ENCODE data around the gene MRPL32. TPM values are rescaled to one million over a fixed set of nuclear protein-coding genes. Genes with fewer than 3 reads are reported as not detected.

The MRPL32 gene
- total RNA-seq, 1 experiment from 2014 or later: 47.5 TPM

- Histone ChIP-seq H3K9ac (ENCODE audit: low read length) (no peak overlapping the region), H3K4me3 (replicated peaks in 1 of 2; ENCODE audit: low read depth in 1 of 2, low read length in 2 of 2) (no peak overlapping the region), H3K27ac (ENCODE audit: low read depth, low read length) (no peak overlapping the region), H3K79me2 (ENCODE audit: insufficient read depth, low read length) (no peaks in the 10 kb centered on the region), H4K20me1 (ENCODE audit: insufficient read depth) (no peaks in the 10 kb centered on the region), H3K4me2 (ENCODE audit: low read length) (no peak overlapping the region), H3K9me2 (ENCODE audit: insufficient read depth) (no peaks in the 10 kb centered on the region), H2AFZ (ENCODE audit: low read depth, low read length, poor library complexity, severe bottlenecking) (no peak overlapping the region), H3K27me3 (ENCODE audit: insufficient read depth, low read length) (peaks cover 7% of the 10 kb centered on the region; the same call in 1 of the 2 replicates), H3K9me3 (ENCODE audit: control insufficient read depth in 1 of 2, insufficient read depth in 1 of 2, low read depth in 1 of 2, low read length in 2 of 2) (no peaks in the 10 kb centered on the region), H3K4me1 (ENCODE audit: control insufficient read depth in 1 of 2, insufficient read depth in 2 of 2, low read length in 2 of 2) (no peaks in the 10 kb centered on the region), H3K36me3 (ENCODE audit: control insufficient read depth in 1 of 2, insufficient read depth in 2 of 2, low read length in 2 of 2) (no peaks in the 10 kb centered on the region)
- intact Hi-C loops (cut with micrococcal nuclease): no loop called here
- ChIA-PET CTCF (no interaction called here), RAD21 (ENCODE audit: low non-redundant PET in 1 of 2, low total read pairs in 2 of 2, uncharacterized antibody in 2 of 2, unreplicated experiment in 2 of 2) (no interaction called here), POLR2A (no interaction called here)
- ATAC-seq: no peak
- TF ChIP-seq, protein P1, sequence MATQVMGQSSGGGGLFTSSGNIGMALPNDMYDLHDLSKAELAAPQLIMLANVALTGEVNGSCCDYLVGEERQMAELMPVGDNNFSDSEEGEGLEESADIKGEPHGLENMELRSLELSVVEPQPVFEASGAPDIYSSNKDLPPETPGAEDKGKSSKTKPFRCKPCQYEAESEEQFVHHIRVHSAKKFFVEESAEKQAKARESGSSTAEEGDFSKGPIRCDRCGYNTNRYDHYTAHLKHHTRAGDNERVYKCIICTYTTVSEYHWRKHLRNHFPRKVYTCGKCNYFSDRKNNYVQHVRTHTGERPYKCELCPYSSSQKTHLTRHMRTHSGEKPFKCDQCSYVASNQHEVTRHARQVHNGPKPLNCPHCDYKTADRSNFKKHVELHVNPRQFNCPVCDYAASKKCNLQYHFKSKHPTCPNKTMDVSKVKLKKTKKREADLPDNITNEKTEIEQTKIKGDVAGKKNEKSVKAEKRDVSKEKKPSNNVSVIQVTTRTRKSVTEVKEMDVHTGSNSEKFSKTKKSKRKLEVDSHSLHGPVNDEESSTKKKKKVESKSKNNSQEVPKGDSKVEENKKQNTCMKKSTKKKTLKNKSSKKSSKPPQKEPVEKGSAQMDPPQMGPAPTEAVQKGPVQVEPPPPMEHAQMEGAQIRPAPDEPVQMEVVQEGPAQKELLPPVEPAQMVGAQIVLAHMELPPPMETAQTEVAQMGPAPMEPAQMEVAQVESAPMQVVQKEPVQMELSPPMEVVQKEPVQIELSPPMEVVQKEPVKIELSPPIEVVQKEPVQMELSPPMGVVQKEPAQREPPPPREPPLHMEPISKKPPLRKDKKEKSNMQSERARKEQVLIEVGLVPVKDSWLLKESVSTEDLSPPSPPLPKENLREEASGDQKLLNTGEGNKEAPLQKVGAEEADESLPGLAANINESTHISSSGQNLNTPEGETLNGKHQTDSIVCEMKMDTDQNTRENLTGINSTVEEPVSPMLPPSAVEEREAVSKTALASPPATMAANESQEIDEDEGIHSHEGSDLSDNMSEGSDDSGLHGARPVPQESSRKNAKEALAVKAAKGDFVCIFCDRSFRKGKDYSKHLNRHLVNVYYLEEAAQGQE (IDR thresholded peaks at IDR 0.05; ENCODE audit: low read depth): no peak
- no peak for DNase-seq (ENCODE audit: low read depth, low spot score)
- no TSS peak for BruUV-seq (replicated peaks)
Measured at GRCh38 chr7:42902331-42902730, 29.8 kb upstream of the MRPL32 start.

GRCh38 chr7:42906181-42906580 is 26.0 kb upstream of the MRPL32 start:
- no peak overlapping the region for H3K4me3 ChIP-seq (replicated peaks in 1 of 2; ENCODE audit: low read depth in 1 of 2, low read length in 2 of 2)
- no peak overlapping the region for H3K9ac ChIP-seq (ENCODE audit: low read length)
- H3K27me3 ChIP-seq (ENCODE audit: insufficient read depth, low read length): peaks cover 7% of the 10 kb centered on the region; the same call in 1 of the 2 replicates
- POLR2A ChIA-PET: no interaction called here
- H3K79me2 ChIP-seq (ENCODE audit: insufficient read depth, low read length): 0 out of 2 replicates have a peak, but pooled peaks cover 6% of the 10 kb centered on the region
- no peak overlapping the region for H3K27ac ChIP-seq (ENCODE audit: low read depth, low read length)
- no peaks in the 10 kb centered on the region for H3K36me3 ChIP-seq (ENCODE audit: control insufficient read depth in 1 of 2, insufficient read depth in 2 of 2, low read length in 2 of 2)
- CTCF ChIA-PET: no interaction called here
- BruUV-seq (replicated peaks): no TSS peak
- no peak overlapping the region for H3K4me2 ChIP-seq (ENCODE audit: low read length)
- no peaks in the 10 kb centered on the region for H4K20me1 ChIP-seq (ENCODE audit: insufficient read depth)
- H3K9me2 ChIP-seq (ENCODE audit: insufficient read depth): no peaks in the 10 kb centered on the region
- no peak for DNase-seq (ENCODE audit: low read depth, low spot score)
- intact Hi-C loops (cut with micrococcal nuclease): no loop called here
- peaks cover 0 to 6% of the 10 kb centered on the region in 2 experiments; a peak in 2 of 4 replicates for H3K4me1 ChIP-seq (ENCODE audit: control insufficient read depth in 1 of 2, insufficient read depth in 2 of 2, low read length in 2 of 2)
- ATAC-seq: no peak
- RAD21 ChIA-PET (ENCODE audit: low non-redundant PET in 1 of 2, low total read pairs in 2 of 2, uncharacterized antibody in 2 of 2, unreplicated experiment in 2 of 2): no interaction called here
- no peak overlapping the region for H2AFZ ChIP-seq (ENCODE audit: low read depth, low read length, poor library complexity, severe bottlenecking)
- no peaks in the 10 kb centered on the region for H3K9me3 ChIP-seq (ENCODE audit: control insufficient read depth in 1 of 2, insufficient read depth in 1 of 2, low read depth in 1 of 2, low read length in 2 of 2)
- no peak for TF ChIP-seq YY1 (IDR thresholded peaks at IDR 0.05; ENCODE audit: extremely low read depth, insufficient replicate concordance, low read depth, low read length)
- TF ChIP-seq EGR1 (IDR thresholded peaks at IDR 0.05; ENCODE audit: low read depth): no peak
- no peak for TF ChIP-seq SIN3A (IDR thresholded peaks at IDR 0.05; ENCODE audit: low read depth)
- no peak for TF ChIP-seq ZNF274 (IDR thresholded peaks at IDR 0.05; ENCODE audit: low read depth, low read length)
- TF ChIP-seq ELF1 (IDR thresholded peaks at IDR 0.05; ENCODE audit: borderline replicate concordance, low read depth): no peak
- no peak for TF ChIP-seq SRF (IDR thresholded peaks at IDR 0.05; ENCODE audit: low read depth)
- TF ChIP-seq, protein P2, sequence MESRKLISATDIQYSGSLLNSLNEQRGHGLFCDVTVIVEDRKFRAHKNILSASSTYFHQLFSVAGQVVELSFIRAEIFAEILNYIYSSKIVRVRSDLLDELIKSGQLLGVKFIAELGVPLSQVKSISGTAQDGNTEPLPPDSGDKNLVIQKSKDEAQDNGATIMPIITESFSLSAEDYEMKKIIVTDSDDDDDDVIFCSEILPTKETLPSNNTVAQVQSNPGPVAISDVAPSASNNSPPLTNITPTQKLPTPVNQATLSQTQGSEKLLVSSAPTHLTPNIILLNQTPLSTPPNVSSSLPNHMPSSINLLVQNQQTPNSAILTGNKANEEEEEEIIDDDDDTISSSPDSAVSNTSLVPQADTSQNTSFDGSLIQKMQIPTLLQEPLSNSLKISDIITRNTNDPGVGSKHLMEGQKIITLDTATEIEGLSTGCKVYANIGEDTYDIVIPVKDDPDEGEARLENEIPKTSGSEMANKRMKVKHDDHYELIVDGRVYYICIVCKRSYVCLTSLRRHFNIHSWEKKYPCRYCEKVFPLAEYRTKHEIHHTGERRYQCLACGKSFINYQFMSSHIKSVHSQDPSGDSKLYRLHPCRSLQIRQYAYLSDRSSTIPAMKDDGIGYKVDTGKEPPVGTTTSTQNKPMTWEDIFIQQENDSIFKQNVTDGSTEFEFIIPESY (IDR thresholded peaks at IDR 0.05; ENCODE audit: extremely low read depth, insufficient replicate concordance, low read length): no peak
- TF ChIP-seq, protein P3, sequence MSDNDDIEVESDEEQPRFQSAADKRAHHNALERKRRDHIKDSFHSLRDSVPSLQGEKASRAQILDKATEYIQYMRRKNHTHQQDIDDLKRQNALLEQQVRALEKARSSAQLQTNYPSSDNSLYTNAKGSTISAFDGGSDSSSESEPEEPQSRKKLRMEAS (IDR thresholded peaks at IDR 0.05): no peak
- TF ChIP-seq ATF3 (IDR thresholded peaks at IDR 0.05): no peak
- no peak for TF ChIP-seq ZFX (IDR thresholded peaks at IDR 0.05)
- no peak for TF ChIP-seq EZH2 (IDR thresholded peaks at IDR 0.05)

Measured in HCT116 (cell line).